ENCODE results near the gene MAN2C1.

DNA sequence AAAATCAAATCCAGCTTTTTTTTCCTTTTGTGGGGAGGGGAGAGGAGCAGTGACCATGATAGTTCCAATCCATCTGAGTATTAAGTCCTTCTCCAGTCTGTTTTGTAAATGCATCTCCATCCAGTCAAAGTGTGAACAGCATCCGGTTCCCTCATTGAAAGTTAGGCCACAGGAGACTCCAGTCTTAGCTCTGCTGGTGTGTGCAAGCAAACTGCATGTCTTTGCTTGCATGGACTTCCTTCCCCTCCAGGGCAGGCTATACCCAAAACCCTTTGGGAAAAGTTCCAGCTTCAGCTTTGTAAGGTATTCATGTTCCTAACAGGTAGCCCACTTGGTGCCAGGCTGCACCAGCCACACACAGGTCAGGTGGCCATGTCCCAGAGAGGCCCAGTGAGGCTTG is 3.1 kb upstream of the MAN2C1 start:
- TF ChIP-seq, protein P1, sequence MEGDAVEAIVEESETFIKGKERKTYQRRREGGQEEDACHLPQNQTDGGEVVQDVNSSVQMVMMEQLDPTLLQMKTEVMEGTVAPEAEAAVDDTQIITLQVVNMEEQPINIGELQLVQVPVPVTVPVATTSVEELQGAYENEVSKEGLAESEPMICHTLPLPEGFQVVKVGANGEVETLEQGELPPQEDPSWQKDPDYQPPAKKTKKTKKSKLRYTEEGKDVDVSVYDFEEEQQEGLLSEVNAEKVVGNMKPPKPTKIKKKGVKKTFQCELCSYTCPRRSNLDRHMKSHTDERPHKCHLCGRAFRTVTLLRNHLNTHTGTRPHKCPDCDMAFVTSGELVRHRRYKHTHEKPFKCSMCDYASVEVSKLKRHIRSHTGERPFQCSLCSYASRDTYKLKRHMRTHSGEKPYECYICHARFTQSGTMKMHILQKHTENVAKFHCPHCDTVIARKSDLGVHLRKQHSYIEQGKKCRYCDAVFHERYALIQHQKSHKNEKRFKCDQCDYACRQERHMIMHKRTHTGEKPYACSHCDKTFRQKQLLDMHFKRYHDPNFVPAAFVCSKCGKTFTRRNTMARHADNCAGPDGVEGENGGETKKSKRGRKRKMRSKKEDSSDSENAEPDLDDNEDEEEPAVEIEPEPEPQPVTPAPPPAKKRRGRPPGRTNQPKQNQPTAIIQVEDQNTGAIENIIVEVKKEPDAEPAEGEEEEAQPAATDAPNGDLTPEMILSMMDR (IDR thresholded peaks at IDR 0.05) = no peak
- no peak for TF ChIP-seq EZH2 (IDR thresholded peaks at IDR 0.05; ENCODE audit: borderline replicate concordance, insufficient read depth, low read depth, low read length, poor library complexity, severe bottlenecking)

Measured in B cell (primary cell).